Astrocyte of the hippocampus (primary cell): ENCODE data around the gene ACTR1A.
"Not testable (repeated sequence)": the region's sequence is repeated elsewhere in the genome, so short reads cannot be mapped to it uniquely, and the experiment has no call there.

Source experiments
- DNase-seq: peaks from one replicate; pipeline ENCODE4 v3.0.0; 2011; ENCODE audit warnings: low read depth, low spot score

The ACTR1A gene

DNA sequence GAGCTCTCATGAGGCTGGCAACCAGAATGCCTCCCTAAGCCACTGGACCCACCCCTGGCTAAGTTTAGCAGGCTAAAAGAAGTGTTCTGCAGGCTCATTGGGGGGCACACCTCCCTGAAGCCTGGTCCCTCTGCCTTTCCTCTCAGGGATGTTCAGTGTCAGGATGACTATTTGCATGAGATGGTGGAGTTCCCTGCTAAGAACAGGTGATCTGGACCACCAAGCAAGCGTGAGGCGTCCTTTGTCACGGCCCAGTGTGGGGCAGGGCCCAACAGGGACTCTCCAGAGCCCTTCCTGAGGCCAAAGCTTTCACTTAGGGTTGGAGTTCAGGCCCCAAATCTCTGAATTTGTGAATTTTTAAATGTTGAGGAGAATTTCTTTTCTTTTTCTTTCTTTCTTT is 13.2 kb upstream of the ACTR1A start:
- no peak for DNase-seq

DNA sequence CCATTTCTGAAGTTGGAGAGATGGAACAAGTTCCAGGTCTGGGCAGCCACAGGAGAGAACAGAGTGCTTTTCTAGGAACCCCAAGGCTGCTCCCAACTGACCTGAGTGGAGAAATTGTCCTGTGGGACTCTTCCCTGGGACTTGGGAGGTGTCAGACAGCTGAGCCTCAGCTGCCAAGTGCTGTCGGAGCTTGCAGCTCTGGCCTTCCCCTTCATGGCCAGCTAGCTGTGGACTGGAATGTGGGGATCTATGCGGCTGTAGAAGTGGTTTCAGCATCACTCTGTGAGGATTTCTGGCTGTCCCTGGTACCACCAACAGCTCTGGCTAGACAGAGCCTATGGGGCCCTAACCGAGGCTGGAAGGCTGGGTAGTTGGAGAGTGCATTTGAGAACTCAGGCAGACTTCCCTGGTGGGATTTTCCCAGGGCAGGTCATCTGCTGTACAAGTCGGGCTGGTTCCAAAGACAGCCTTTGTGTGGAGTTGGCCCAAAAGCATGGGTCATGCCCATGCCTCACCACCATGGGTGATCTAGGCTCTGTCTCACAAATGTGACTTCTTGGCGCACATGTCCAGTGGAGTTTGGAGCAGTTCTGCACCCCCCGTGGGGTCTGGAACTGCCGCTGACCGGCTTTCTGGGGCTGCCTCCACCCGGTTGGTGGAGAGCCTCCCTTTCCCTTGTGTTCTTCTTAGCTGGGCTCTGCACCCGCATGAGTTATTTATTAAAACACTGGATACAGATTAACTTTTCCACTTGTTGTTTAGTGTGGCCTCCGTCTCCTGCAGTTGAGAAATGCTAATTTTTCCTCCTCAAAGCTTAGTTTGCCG is 12.2 kb upstream of the ACTR1A start:
- DNase-seq, result no peak

DNA sequence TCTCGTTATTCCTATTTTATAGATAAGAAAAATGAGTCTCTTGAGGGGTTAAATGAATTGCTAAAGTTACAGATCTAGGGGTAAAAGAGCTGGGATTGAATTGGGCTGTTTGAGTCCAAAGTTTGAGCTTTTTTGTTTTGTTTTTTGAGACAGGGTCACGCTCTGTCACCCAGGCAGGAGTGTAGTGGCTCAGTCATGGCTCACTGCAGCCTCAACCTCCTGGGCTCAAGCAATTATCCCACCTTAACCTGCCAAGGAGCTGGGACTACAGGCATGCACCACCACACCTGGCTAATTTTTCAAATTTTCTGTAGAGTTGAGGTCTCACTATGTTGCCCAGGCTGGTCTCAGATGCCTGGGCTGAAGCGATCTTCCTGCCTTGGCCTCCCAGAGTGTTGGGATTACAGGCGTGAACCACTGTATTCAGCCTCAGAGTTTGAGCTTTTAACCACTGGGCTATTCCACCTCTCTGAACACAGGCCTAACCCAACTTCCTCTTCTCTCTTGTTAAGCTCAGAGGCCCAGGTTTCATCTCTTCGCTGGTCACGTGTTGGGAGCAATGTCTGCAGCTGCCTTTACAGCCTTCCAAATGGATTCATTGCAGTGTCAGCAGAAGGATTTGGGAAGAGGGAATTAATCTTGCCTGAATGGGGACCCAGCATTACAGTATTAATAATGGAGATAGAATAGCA is 9.2 kb upstream of the ACTR1A start:
- DNase-seq, result no peak

DNA sequence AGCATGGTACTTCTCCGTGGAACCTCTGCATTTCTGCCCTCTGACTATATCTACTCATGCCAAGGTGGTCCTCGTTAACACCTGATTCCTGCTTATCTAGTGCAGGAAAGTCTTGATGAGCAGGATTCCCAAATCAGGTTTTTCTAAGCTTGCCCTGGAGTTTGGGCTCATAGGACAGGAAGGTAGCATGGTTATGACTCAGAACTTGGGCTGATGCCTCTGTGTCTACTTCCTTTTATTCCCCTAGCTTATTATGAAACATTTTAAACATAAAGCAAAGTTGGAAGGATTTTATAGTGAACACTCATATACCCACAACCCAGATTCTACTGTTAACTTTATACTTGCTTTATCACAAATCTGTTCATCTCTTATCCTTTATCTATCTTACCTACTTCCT is 6.9 kb upstream of the ACTR1A start:
- peak; percentile 16 for DNase-seq

GRCh38 chr10:102508506-102508905 is 6.0 kb upstream of the ACTR1A start:
- DNase-seq, result no peak

DNA sequence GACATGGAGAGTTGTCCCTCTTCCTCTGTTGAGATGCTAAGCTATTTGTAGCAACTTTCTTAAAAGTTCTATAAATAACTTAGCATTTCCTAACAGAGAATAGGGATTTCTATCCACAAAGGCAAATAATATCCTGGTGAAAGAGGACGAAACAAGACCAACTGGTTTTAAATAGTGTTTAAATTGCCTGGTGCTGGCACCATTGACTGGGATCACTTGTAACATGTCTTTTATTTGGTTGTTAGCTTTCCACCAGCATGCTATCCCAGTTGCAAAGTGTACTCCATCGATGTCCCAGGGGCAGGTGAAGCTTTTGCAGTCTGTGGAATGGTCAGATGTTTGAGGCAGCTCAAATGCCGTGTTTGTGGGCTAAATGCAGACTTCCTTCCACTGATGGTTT is 5.0 kb upstream of the ACTR1A start:
- DNase-seq, result no peak

GRCh38 chr10:102505462-102506115 is 3.1 kb upstream of the ACTR1A start:
- peak; percentile 15 for DNase-seq

- DNase-seq, result no peak
Measured at GRCh38 chr10:102504976-102505300, 2.4 kb upstream of the ACTR1A start.

DNA sequence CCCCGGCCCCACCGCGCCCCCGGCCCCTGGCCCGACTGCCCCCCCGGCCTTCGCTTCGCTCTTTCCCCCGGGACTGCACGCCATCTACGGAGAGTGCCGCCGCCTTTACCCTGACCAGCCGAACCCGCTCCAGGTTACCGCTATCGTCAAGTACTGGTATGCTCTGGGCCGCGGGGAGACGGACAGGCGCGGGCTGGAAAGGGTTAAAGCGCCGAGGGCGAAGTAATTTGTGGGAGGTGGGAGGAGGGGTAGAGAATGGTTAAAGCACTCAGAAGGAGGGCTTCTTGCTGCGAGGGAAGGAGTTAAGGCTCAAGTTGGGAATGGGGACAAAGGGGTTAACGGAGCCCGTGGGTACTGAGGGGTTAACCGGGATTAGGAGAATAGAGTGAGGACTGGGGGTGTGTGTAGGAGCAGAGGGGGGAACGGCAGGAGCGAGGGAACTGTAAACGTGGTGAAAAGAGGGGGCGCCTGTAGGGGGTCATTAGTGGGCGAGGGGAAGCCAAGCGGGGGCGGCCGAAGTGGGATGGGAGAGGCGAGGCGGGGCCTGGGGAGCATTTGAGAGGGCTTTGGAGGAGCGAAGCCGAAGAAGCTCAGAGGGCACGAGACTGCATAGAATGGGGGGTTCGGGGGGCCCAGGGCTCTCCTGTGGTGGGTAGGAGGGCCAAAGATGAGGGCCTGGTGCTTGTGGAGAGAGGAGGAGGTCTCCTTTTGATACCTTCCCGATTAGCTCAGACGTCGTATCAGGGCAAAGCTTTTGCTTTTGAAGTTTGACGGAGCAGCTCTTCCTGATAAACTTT is 1.9 kb upstream of the ACTR1A start:
- DNase-seq, result peak; percentile 54

GRCh38 chr10:102503264-102504178 is 1.0 kb upstream of the ACTR1A start, which contains the start of gene SUFU:
SUFU (plus strand) TSS chr10:102503972; CDS start chr10:102504153, 181 bp downstream.
- peak; percentile 99 for DNase-seq

DNA sequence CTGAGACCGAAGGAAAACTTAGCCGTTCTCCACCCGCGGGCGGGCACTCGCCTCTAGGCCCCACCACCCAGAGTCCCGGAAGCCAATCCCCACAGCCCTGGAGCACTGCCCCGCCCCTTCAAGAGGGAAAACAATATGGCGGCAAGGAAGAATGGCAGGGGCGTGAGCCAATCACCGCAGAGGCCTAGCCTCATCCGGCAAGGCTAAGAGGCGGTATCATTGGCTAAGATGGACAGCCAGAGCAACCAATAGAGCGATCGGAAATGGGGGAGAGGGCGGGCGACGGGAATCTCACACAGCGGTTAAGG is 529 bp downstream of the ACTR1A start:
- peak; percentile 100 for DNase-seq

DNA sequence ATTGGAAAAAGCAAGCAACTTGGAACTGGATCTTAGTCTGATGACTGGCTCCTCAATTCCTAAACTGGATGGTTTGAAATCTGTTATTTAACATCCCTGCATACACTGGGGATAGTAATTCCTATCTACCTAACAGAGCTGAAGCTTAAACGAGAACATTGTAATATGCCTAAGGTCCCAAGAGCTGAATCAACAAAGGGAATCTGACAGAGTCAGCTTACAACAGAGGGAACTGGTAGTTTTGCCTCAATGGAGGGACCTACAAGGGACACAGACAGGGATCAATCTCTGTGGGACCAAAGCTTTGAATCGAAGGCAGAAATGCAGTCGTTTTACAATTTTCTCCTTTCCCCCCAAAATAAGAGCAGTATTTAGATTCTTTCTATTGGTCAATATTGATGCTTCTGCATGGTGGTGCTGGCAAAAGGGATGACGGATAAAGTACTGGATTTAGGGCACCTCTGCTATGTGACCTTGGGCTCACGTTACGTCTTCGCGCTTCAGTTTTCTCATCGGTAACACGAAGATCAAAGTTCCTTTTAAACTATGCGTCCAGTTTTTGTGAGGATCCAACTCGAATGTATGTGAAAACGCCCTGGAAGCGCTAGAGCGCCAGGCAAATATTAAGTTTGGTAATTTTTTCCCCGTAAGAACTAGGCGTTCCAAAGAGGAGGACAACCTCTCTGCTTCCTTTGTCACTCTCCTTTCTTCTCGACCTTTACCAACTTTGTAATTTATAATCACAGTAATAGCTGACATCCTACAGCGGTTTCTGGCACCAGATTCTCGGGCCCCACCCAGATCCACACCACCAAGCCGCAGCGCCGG is 1.1 kb downstream of the ACTR1A start:
- no peak for DNase-seq

GRCh38 chr10:102500686-102501085 is 1.8 kb downstream of the ACTR1A start:
- not testable (repeated sequence) for DNase-seq

GRCh38 chr10:102499356-102499755 is 3.2 kb downstream of the ACTR1A start:
- no peak for DNase-seq

GRCh38 chr10:102497545-102497944 is 5.0 kb downstream of the ACTR1A start:
- no peak for DNase-seq

DNA sequence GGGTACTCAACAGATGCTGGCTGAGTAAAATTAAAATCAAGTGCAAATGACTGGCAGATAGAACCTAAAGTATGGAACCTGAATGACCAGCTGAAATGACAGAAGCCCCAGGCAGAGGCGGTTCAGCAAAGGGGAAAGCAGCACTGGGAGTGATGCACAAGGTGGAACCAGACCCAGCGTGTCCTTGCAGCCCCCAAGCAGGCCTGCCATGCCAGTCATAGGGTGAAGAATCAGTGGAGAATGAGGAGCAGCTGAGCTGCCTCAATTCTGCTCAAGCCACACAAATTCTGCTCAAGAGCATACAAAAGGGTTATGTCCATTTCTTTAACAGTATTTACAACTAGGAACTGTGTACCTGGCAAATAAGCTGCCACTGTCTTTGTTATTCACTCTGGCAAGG is 8.7 kb downstream of the ACTR1A start:
- no peak for DNase-seq

DNA sequence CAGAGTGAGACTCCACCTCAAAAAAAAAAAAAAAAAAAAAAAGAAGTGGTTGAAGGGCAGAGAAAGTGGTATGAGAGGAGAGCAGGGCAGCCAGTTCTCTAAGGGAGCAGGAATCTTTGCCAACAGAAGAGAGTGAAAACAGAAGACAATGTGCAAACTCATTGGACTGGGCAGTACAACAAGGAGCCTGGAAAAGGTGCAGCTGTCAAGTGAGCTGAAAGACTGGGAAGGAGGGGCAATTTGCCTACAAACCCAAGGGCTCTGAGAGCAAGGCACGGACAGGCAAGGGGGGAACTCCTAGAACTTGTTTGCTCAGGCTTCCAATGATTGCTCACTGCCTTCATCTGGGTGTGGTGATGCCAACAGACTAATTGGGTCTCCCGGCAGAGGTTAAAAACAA is 9.5 kb downstream of the ACTR1A start:
- DNase-seq, result peak; percentile 14

DNA sequence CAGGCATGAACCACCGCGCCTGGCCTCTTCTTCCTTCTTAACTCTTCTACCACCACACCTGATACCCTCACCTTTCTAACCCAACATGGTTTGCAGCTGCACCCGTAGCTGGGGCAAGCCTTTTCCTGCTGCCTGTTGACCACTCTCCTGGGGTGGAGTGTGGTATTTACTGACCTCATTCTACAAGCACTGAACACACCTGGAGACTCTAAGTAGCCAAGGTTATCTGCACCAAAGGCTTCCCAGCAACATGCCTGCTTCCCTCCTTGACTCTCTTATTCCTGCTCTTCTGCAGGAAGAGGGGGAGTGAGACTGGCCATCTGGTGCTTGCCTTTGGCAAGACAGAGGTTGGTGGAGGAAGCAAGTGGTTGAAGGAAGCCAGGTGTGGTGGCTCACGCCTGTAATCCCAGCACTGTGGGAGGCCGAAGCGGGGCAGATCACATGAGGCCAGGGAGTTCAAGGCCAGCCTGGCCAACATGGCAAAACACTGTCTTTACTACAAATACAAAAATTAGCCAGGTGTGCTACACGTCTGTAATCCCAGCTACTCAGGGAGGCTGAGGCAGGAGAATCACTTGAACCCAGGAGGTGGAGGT is 10.1 kb downstream of the ACTR1A start:
- no peak for DNase-seq

DNA sequence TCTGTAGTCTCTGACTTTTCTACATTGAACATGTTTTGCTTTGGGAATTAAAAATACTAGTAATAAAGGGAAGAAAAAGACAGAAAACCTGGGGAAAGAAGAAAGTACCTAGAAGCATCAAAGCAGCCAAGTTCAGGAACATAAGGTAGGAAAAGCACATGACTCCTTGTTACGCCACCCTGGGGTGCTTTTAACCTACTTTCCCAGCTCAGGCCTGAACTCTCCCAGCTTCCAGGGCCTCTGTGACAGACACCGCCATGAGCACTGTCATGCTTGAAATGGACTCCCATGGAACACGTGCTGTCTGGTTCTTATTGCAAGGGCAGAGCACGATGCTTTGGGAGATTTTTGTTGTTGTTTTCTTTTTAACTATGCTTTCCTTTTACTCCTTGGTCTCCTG is 11.4 kb downstream of the ACTR1A start:
- DNase-seq, result no peak
